ENCODE data around the gene PRR33. TPM values are rescaled to one million over a fixed set of nuclear protein-coding genes. Genes with fewer than 3 reads are reported as not detected.
"Not testable (repeated sequence)": the region's sequence is repeated elsewhere in the genome, so short reads cannot be mapped to it uniquely, and the experiment has no call there.

The PRR33 gene
- total and polyA plus RNA-seq, 4 donors = not detected

- Histone ChIP-seq H3K27me3 (ENCODE audit: control insufficient read depth in 4 of 4, insufficient read depth in 4 of 4, low read length in 3 of 4) (no peaks in the 10 kb centered on the region), H3K27ac (ENCODE audit: low read depth in 1 of 2, low read length in 2 of 2) (no peak overlapping the region), H3K9me3 (ENCODE audit: control insufficient read depth in 4 of 4, low read length in 3 of 4) (no peaks in the 10 kb centered on the region), H3K4me3 (ENCODE audit: low read depth in 1 of 3, low read length in 3 of 3) (no peak overlapping the region), H3K36me3 (ENCODE audit: control insufficient read depth in 4 of 4, insufficient read depth in 3 of 4, low read depth in 1 of 4, low read length in 3 of 4) (no peaks in the 10 kb centered on the region), H3K9ac (ENCODE audit: low read depth in 1 of 2, low read length in 2 of 2) (no peak overlapping the region), H3K4me1 (ENCODE audit: control insufficient read depth in 4 of 4, insufficient read depth in 4 of 4, low read length in 3 of 4) (peaks cover 0 to 6% (median 0%) of the 10 kb centered on the region in 4 donors)
- no peak for TF ChIP-seq ZBTB33 (IDR thresholded peaks at IDR 0.05)
- no peak for TF ChIP-seq HNF4A (conservative IDR thresholded peaks at IDR 0.05)
- TF ChIP-seq SP1 (IDR thresholded peaks at IDR 0.05) = no peak
- no peak for TF ChIP-seq RXRA (IDR thresholded peaks at IDR 0.05)
- no peak for TF ChIP-seq FOXA1 (IDR thresholded peaks at IDR 0.05)
- TF ChIP-seq NR2F2 (IDR thresholded peaks at IDR 0.05) = no peak
- no peak for TF ChIP-seq HNF4G (IDR thresholded peaks at IDR 0.05)
- TF ChIP-seq GABPA (IDR thresholded peaks at IDR 0.05 in 1 of 2, conservative IDR thresholded peaks at IDR 0.05 in 1 of 2) = no peak
- no peak for TF ChIP-seq MAX (IDR thresholded peaks at IDR 0.05)
- TF ChIP-seq CTCF (IDR thresholded peaks at IDR 0.05; ENCODE audit: low read depth, low read length, missing input control) = no peak
- TF ChIP-seq JUND (IDR thresholded peaks at IDR 0.05) = no peak
- no peak for TF ChIP-seq ATF3 (IDR thresholded peaks at IDR 0.05)
- no peak for TF ChIP-seq RAD21 (IDR thresholded peaks at IDR 0.05)
- no peak for TF ChIP-seq YY1 (IDR thresholded peaks at IDR 0.05)
- TF ChIP-seq TAF1 (conservative IDR thresholded peaks at IDR 0.05) = no peak
- no peak for TF ChIP-seq FOXA2 (IDR thresholded peaks at IDR 0.05)
- no peak for TF ChIP-seq REST (IDR thresholded peaks at IDR 0.05)
- TF ChIP-seq EGR1 (IDR thresholded peaks at IDR 0.05; ENCODE audit: low read depth in 2 of 2) = no peak
- 86% methylated on average over 11 of the region's 11 CpGs for WGBS
- no peak for DNase-seq (ENCODE audit: low spot score)
Measured at GRCh38 chr11:1887451-1888346, 4.0 kb downstream of the PRR33 start.

GRCh38 chr11:1886551-1886950, 5.1 kb downstream of the PRR33 start:
- not testable (repeated sequence) for H3K4me1 ChIP-seq (ENCODE audit: control insufficient read depth in 4 of 4, insufficient read depth in 4 of 4, low read length in 3 of 4); H3K9ac ChIP-seq (ENCODE audit: low read depth in 1 of 2, low read length in 2 of 2); H3K9me3 ChIP-seq (ENCODE audit: control insufficient read depth in 4 of 4, low read length in 3 of 4); DNase-seq (ENCODE audit: low spot score); H3K27ac ChIP-seq (ENCODE audit: low read depth in 1 of 2, low read length in 2 of 2); H3K4me3 ChIP-seq (ENCODE audit: low read depth in 1 of 3, low read length in 3 of 3); H3K27me3 ChIP-seq (ENCODE audit: control insufficient read depth in 4 of 4, insufficient read depth in 4 of 4, low read length in 3 of 4); H3K36me3 ChIP-seq (ENCODE audit: control insufficient read depth in 4 of 4, insufficient read depth in 3 of 4, low read depth in 1 of 4, low read length in 3 of 4)
- WGBS = 88% methylated on average over 13 of the region's 13 CpGs
